K562 (cell line): Measurements from ENCODE around the gene PKIB.

Source experiments
- EP300 ChIP-seq: IDR thresholded peaks from 2 replicates; pipeline ENCODE4 v1.6.1; 2012; ENCODE audit warnings: low read length, improper control_type of control experiment
- IFI16 ChIP-seq: fragments of 250-450 bp; sonication (Bioruptor Pico); IDR thresholded peaks from 2 replicates; pipeline ENCODE4 v2.1.2; 2022; ENCODE audit warnings: mild to moderate bottlenecking, inconsistent platforms
- MAX ChIP-seq: sonication (generic); formaldehyde crosslinking; IDR thresholded peaks from 2 replicates; pipeline ENCODE4 v1.9.0; 2022; ENCODE audit warnings: mild to moderate bottlenecking, missing genetic modification reagents
- SIRT6 ChIP-seq: IDR thresholded peaks from one replicate; pipeline ENCODE4 v1.6.1; 2012; ENCODE audit warnings: low read depth, mild to moderate bottlenecking, control low read depth, inconsistent platforms, low read length, moderate library complexity
- ZNF174 ChIP-seq: fragments of 250-450 bp; sonication (Bioruptor Pico); IDR thresholded peaks from 2 replicates; pipeline ENCODE4 v1.4.0; 2020; ENCODE audit warnings: mild to moderate bottlenecking
- ZNF644 ChIP-seq: fragments of 200-800 bp; sonication (Bioruptor generic); IDR thresholded peaks from 2 replicates; pipeline ENCODE4 v1.6.1; 2016; ENCODE audit warnings: low read depth, missing genetic modification characterization, missing compliant biosample characterization
- TF ChIP-seq, protein P1 (sequence below), 3 experiments: IDR thresholded peaks in 2 of 3; conservative IDR thresholded peaks in 1 of 3; 2 replicates each; pipeline ENCODE4 v1.5.1; 2011 to 2012; ENCODE audit warnings: low read length in 3 of 3, mild to moderate bottlenecking in 3 of 3, control low read depth in 2 of 3, improper control_type of control experiment in 1 of 3, inconsistent platforms in 1 of 3, low read depth in 1 of 3, mixed read lengths in 1 of 3, moderate library complexity in 1 of 3; ENCODE audit not compliant: insufficient read depth in 2 of 3
- TF ChIP-seq, protein P2 (sequence below): sonication (generic); formaldehyde crosslinking; IDR thresholded peaks from 2 replicates; pipeline ENCODE4 v1.8.0; 2023; ENCODE audit warnings: mild to moderate bottlenecking, missing genetic modification reagents

DNA sequence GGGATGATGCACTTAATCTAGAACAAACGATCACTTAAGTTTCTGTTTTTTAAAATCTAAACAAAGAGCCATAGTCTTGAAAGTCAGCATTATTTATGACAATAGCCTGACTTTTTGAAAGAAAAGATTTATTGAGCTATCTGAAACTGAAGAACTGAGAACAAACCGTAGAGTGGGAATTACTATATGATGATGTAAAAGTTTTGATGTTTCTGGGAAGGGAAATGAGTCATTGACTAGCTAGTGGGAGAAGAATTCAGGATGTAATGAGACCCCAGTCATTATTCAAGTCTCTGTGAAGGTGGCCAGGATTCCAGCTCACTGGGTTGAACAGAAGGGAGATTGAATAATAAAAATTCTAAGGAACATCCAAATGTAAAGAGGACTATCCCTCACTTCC is 85.9 kb downstream of the PKIB start:
- TF ChIP-seq, protein P1, sequence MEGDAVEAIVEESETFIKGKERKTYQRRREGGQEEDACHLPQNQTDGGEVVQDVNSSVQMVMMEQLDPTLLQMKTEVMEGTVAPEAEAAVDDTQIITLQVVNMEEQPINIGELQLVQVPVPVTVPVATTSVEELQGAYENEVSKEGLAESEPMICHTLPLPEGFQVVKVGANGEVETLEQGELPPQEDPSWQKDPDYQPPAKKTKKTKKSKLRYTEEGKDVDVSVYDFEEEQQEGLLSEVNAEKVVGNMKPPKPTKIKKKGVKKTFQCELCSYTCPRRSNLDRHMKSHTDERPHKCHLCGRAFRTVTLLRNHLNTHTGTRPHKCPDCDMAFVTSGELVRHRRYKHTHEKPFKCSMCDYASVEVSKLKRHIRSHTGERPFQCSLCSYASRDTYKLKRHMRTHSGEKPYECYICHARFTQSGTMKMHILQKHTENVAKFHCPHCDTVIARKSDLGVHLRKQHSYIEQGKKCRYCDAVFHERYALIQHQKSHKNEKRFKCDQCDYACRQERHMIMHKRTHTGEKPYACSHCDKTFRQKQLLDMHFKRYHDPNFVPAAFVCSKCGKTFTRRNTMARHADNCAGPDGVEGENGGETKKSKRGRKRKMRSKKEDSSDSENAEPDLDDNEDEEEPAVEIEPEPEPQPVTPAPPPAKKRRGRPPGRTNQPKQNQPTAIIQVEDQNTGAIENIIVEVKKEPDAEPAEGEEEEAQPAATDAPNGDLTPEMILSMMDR (IDR thresholded peaks at IDR 0.05 in 2 of 3, conservative IDR thresholded peaks at IDR 0.05 in 1 of 3; ENCODE audit: insufficient read depth in 2 of 3, low read depth in 1 of 3, low read length in 3 of 3): no peak
- no peak for TF ChIP-seq ZNF644 (tag)
- no peak for TF ChIP-seq EP300
- no peak for TF ChIP-seq IFI16 (CRISPR knock-in tag)
- TF ChIP-seq, protein P2, sequence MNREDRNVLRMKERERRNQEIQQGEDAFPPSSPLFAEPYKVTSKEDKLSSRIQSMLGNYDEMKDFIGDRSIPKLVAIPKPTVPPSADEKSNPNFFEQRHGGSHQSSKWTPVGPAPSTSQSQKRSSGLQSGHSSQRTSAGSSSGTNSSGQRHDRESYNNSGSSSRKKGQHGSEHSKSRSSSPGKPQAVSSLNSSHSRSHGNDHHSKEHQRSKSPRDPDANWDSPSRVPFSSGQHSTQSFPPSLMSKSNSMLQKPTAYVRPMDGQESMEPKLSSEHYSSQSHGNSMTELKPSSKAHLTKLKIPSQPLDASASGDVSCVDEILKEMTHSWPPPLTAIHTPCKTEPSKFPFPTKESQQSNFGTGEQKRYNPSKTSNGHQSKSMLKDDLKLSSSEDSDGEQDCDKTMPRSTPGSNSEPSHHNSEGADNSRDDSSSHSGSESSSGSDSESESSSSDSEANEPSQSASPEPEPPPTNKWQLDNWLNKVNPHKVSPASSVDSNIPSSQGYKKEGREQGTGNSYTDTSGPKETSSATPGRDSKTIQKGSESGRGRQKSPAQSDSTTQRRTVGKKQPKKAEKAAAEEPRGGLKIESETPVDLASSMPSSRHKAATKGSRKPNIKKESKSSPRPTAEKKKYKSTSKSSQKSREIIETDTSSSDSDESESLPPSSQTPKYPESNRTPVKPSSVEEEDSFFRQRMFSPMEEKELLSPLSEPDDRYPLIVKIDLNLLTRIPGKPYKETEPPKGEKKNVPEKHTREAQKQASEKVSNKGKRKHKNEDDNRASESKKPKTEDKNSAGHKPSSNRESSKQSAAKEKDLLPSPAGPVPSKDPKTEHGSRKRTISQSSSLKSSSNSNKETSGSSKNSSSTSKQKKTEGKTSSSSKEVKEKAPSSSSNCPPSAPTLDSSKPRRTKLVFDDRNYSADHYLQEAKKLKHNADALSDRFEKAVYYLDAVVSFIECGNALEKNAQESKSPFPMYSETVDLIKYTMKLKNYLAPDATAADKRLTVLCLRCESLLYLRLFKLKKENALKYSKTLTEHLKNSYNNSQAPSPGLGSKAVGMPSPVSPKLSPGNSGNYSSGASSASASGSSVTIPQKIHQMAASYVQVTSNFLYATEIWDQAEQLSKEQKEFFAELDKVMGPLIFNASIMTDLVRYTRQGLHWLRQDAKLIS (CRISPR knock-in tag): no peak
- TF ChIP-seq ZNF174: no peak
- TF ChIP-seq MAX (CRISPR knock-in tag): no peak
- no peak for TF ChIP-seq SIRT6
